HEK293 (cell line): Measurements from ENCODE around the gene MYLK2.

ENCODE experiments used
- YY1 ChIP-seq: fragments of 450-650 bp; formaldehyde crosslinking; IDR thresholded peaks from 2 replicates; pipeline ENCODE4 v1.5.1; 2018; ENCODE audit warnings: missing biosample characterization, missing genetic modification characterization
- ZBTB44 ChIP-seq: fragments of 450-650 bp; IDR thresholded peaks from 2 replicates; pipeline ENCODE4 v1.5.1; 2018; ENCODE audit warnings: missing biosample characterization, mild to moderate bottlenecking, missing genetic modification characterization
- ZBTB8A ChIP-seq: fragments of 450-650 bp; formaldehyde crosslinking; IDR thresholded peaks from 2 replicates; pipeline ENCODE4 v1.5.1; 2016; ENCODE audit warnings: missing biosample characterization, missing genetic modification characterization
- ZFP37 ChIP-seq: fragments of 450-650 bp; formaldehyde crosslinking; IDR thresholded peaks from 2 replicates; pipeline ENCODE4 v1.5.1; 2016; ENCODE audit warnings: missing biosample characterization, missing genetic modification characterization
- ZNF530 ChIP-seq: fragments of 450-650 bp; formaldehyde crosslinking; IDR thresholded peaks from 2 replicates; pipeline ENCODE4 v1.5.1; 2016; ENCODE audit warnings: low read depth, missing biosample characterization, missing genetic modification characterization
- TF ChIP-seq, protein P1 (sequence below): fragments of 450-650 bp; formaldehyde crosslinking; IDR thresholded peaks from 2 replicates; pipeline ENCODE4 v1.5.1; 2016; ENCODE audit warnings: missing biosample characterization, missing genetic modification characterization

- no peak for TF ChIP-seq ZNF530 (tag by site-specific recombination)
- TF ChIP-seq ZBTB44 (tag by site-specific recombination) = no peak
- TF ChIP-seq YY1 (tag by site-specific recombination) = no peak
- no peak for TF ChIP-seq ZBTB8A (tag by site-specific recombination)
- TF ChIP-seq, protein P1, sequence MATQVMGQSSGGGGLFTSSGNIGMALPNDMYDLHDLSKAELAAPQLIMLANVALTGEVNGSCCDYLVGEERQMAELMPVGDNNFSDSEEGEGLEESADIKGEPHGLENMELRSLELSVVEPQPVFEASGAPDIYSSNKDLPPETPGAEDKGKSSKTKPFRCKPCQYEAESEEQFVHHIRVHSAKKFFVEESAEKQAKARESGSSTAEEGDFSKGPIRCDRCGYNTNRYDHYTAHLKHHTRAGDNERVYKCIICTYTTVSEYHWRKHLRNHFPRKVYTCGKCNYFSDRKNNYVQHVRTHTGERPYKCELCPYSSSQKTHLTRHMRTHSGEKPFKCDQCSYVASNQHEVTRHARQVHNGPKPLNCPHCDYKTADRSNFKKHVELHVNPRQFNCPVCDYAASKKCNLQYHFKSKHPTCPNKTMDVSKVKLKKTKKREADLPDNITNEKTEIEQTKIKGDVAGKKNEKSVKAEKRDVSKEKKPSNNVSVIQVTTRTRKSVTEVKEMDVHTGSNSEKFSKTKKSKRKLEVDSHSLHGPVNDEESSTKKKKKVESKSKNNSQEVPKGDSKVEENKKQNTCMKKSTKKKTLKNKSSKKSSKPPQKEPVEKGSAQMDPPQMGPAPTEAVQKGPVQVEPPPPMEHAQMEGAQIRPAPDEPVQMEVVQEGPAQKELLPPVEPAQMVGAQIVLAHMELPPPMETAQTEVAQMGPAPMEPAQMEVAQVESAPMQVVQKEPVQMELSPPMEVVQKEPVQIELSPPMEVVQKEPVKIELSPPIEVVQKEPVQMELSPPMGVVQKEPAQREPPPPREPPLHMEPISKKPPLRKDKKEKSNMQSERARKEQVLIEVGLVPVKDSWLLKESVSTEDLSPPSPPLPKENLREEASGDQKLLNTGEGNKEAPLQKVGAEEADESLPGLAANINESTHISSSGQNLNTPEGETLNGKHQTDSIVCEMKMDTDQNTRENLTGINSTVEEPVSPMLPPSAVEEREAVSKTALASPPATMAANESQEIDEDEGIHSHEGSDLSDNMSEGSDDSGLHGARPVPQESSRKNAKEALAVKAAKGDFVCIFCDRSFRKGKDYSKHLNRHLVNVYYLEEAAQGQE (tag by site-specific recombination) = no peak
- no peak for TF ChIP-seq ZFP37 (tag by site-specific recombination)
Measured at GRCh38 chr20:31784354-31785044, 34.7 kb upstream of the MYLK2 start.
